ENCODE data around the gene GRK5.

Gene GRK5

GRCh38 chr10:119352807-119353206 is 145.4 kb downstream of the GRK5 start:
- no peak overlapping the region for H3K27ac ChIP-seq (ENCODE audit: low read length)
- no peaks in the 10 kb centered on the region for H3K4me1 ChIP-seq (ENCODE audit: control insufficient read depth, low read depth, low read length)
- H3K36me3 ChIP-seq (ENCODE audit: control insufficient read depth, low read depth, low read length) = no peaks in the 10 kb centered on the region
- no peaks in the 10 kb centered on the region for H3K27me3 ChIP-seq (ENCODE audit: control insufficient read depth, insufficient read depth, low read length)
- H3K9me3 ChIP-seq (ENCODE audit: control insufficient read depth, low read depth, low read length) = peaks cover 2% of the 10 kb centered on the region
- H3K4me3 ChIP-seq (ENCODE audit: low read length) = no peak overlapping the region
- H3K9ac ChIP-seq (ENCODE audit: low read length) = no peak overlapping the region

- no peaks in the 10 kb centered on the region for H3K4me1 ChIP-seq (ENCODE audit: control insufficient read depth, low read depth, low read length)
- H3K9me3 ChIP-seq (ENCODE audit: control insufficient read depth, low read depth, low read length) = peaks cover 2% of the 10 kb centered on the region
- H3K36me3 ChIP-seq (ENCODE audit: control insufficient read depth, low read depth, low read length) = no peaks in the 10 kb centered on the region
- no peak overlapping the region for H3K4me3 ChIP-seq (ENCODE audit: low read length)
- H3K27ac ChIP-seq (ENCODE audit: low read length) = no peak overlapping the region
- H3K9ac ChIP-seq (ENCODE audit: low read length) = no peak overlapping the region
- no peaks in the 10 kb centered on the region for H3K27me3 ChIP-seq (ENCODE audit: control insufficient read depth, insufficient read depth, low read length)
Measured at GRCh38 chr10:119353421-119353820, 146.1 kb downstream of the GRK5 start.

GRCh38 chr10:119355930-119356329 is 148.6 kb downstream of the GRK5 start:
- peaks cover 2% of the 10 kb centered on the region for H3K9me3 ChIP-seq (ENCODE audit: control insufficient read depth, low read depth, low read length)
- no peak overlapping the region for H3K9ac ChIP-seq (ENCODE audit: low read length)
- H3K36me3 ChIP-seq (ENCODE audit: control insufficient read depth, low read depth, low read length) = no peaks in the 10 kb centered on the region
- no peaks in the 10 kb centered on the region for H3K4me1 ChIP-seq (ENCODE audit: control insufficient read depth, low read depth, low read length)
- H3K27ac ChIP-seq (ENCODE audit: low read length) = no peak overlapping the region
- H3K4me3 ChIP-seq (ENCODE audit: low read length) = no peak overlapping the region
- H3K27me3 ChIP-seq (ENCODE audit: control insufficient read depth, insufficient read depth, low read length) = no peaks in the 10 kb centered on the region

GRCh38 chr10:119357412-119358151 is 150.2 kb downstream of the GRK5 start:
- Histone ChIP-seq H3K27me3 (ENCODE audit: control insufficient read depth, insufficient read depth, low read length) (no peaks in the 10 kb centered on the region), H3K4me1 (ENCODE audit: control insufficient read depth, low read depth, low read length) (no peaks in the 10 kb centered on the region), H3K9me3 (ENCODE audit: control insufficient read depth, low read depth, low read length) (no peaks in the 10 kb centered on the region), H3K9ac (ENCODE audit: low read length) (no peak overlapping the region), H3K4me3 (ENCODE audit: low read length) (no peak overlapping the region), H3K27ac (ENCODE audit: low read length) (no peak overlapping the region), H3K36me3 (ENCODE audit: control insufficient read depth, low read depth, low read length) (no peaks in the 10 kb centered on the region)

- H3K36me3 ChIP-seq (ENCODE audit: control insufficient read depth, low read depth, low read length) = no peaks in the 10 kb centered on the region
- H3K9me3 ChIP-seq (ENCODE audit: control insufficient read depth, low read depth, low read length) = no peaks in the 10 kb centered on the region
- H3K4me3 ChIP-seq (ENCODE audit: low read length) = no peak overlapping the region
- H3K9ac ChIP-seq (ENCODE audit: low read length) = no peak overlapping the region
- H3K27ac ChIP-seq (ENCODE audit: low read length) = no peak overlapping the region
- no peaks in the 10 kb centered on the region for H3K4me1 ChIP-seq (ENCODE audit: control insufficient read depth, low read depth, low read length)
- no peaks in the 10 kb centered on the region for H3K27me3 ChIP-seq (ENCODE audit: control insufficient read depth, insufficient read depth, low read length)
Measured at GRCh38 chr10:119358152-119358512, 150.8 kb downstream of the GRK5 start.

- no peaks in the 10 kb centered on the region for H3K4me1 ChIP-seq (ENCODE audit: control insufficient read depth, low read depth, low read length)
- H3K27me3 ChIP-seq (ENCODE audit: control insufficient read depth, insufficient read depth, low read length) = no peaks in the 10 kb centered on the region
- no peaks in the 10 kb centered on the region for H3K9me3 ChIP-seq (ENCODE audit: control insufficient read depth, low read depth, low read length)
- H3K4me3 ChIP-seq (ENCODE audit: low read length) = no peak overlapping the region
- no peak overlapping the region for H3K9ac ChIP-seq (ENCODE audit: low read length)
- H3K36me3 ChIP-seq (ENCODE audit: control insufficient read depth, low read depth, low read length) = no peaks in the 10 kb centered on the region
- H3K27ac ChIP-seq (ENCODE audit: low read length) = no peak overlapping the region
Measured at GRCh38 chr10:119358567-119358966, 151.2 kb downstream of the GRK5 start.

GRCh38 chr10:119359025-119359424 is 151.7 kb downstream of the GRK5 start:
- Histone ChIP-seq H3K27ac (ENCODE audit: low read length) (no peak overlapping the region), H3K9ac (ENCODE audit: low read length) (no peak overlapping the region), H3K36me3 (ENCODE audit: control insufficient read depth, low read depth, low read length) (no peaks in the 10 kb centered on the region), H3K27me3 (ENCODE audit: control insufficient read depth, insufficient read depth, low read length) (no peaks in the 10 kb centered on the region), H3K9me3 (ENCODE audit: control insufficient read depth, low read depth, low read length) (no peaks in the 10 kb centered on the region), H3K4me3 (ENCODE audit: low read length) (no peak overlapping the region), H3K4me1 (ENCODE audit: control insufficient read depth, low read depth, low read length) (no peaks in the 10 kb centered on the region)

- Histone ChIP-seq H3K9ac (ENCODE audit: low read length) (no peak overlapping the region), H3K27ac (ENCODE audit: low read length) (no peak overlapping the region), H3K4me1 (ENCODE audit: control insufficient read depth, low read depth, low read length) (no peaks in the 10 kb centered on the region), H3K36me3 (ENCODE audit: control insufficient read depth, low read depth, low read length) (no peaks in the 10 kb centered on the region), H3K27me3 (ENCODE audit: control insufficient read depth, insufficient read depth, low read length) (no peaks in the 10 kb centered on the region), H3K9me3 (ENCODE audit: control insufficient read depth, low read depth, low read length) (no peaks in the 10 kb centered on the region), H3K4me3 (ENCODE audit: low read length) (no peak overlapping the region)
Measured at GRCh38 chr10:119360181-119360921, 153.0 kb downstream of the GRK5 start.

GRCh38 chr10:119361037-119361436 is 153.7 kb downstream of the GRK5 start:
- no peaks in the 10 kb centered on the region for H3K36me3 ChIP-seq (ENCODE audit: control insufficient read depth, low read depth, low read length)
- H3K4me3 ChIP-seq (ENCODE audit: low read length) = no peak overlapping the region
- H3K27me3 ChIP-seq (ENCODE audit: control insufficient read depth, insufficient read depth, low read length) = no peaks in the 10 kb centered on the region
- no peaks in the 10 kb centered on the region for H3K9me3 ChIP-seq (ENCODE audit: control insufficient read depth, low read depth, low read length)
- H3K27ac ChIP-seq (ENCODE audit: low read length) = no peak overlapping the region
- no peak overlapping the region for H3K9ac ChIP-seq (ENCODE audit: low read length)
- H3K4me1 ChIP-seq (ENCODE audit: control insufficient read depth, low read depth, low read length) = no peaks in the 10 kb centered on the region

- Histone ChIP-seq H3K36me3 (ENCODE audit: control insufficient read depth, low read depth, low read length) (no peaks in the 10 kb centered on the region), H3K4me1 (ENCODE audit: control insufficient read depth, low read depth, low read length) (no peaks in the 10 kb centered on the region), H3K9ac (ENCODE audit: low read length) (no peak overlapping the region), H3K27ac (ENCODE audit: low read length) (no peak overlapping the region), H3K4me3 (ENCODE audit: low read length) (no peak overlapping the region), H3K9me3 (ENCODE audit: control insufficient read depth, low read depth, low read length) (no peaks in the 10 kb centered on the region), H3K27me3 (ENCODE audit: control insufficient read depth, insufficient read depth, low read length) (no peaks in the 10 kb centered on the region)
Measured at GRCh38 chr10:119362122-119362521, 154.8 kb downstream of the GRK5 start.

GRCh38 chr10:119364645-119365600 is 157.6 kb downstream of the GRK5 start:
- Histone ChIP-seq H3K4me3 (ENCODE audit: low read length) (no peak overlapping the region), H3K36me3 (ENCODE audit: control insufficient read depth, low read depth, low read length) (no peaks in the 10 kb centered on the region), H3K27ac (ENCODE audit: low read length) (no peak overlapping the region), H3K27me3 (ENCODE audit: control insufficient read depth, insufficient read depth, low read length) (no peaks in the 10 kb centered on the region), H3K9ac (ENCODE audit: low read length) (no peak overlapping the region), H3K9me3 (ENCODE audit: control insufficient read depth, low read depth, low read length) (no peaks in the 10 kb centered on the region), H3K4me1 (ENCODE audit: control insufficient read depth, low read depth, low read length) (no peaks in the 10 kb centered on the region)
